GM19099 (cell line): ENCODE data around the gene GMPPA.

Experiments
- POLR2A ChIP-seq: IDR thresholded peaks from 3 replicates; pipeline ENCODE4 v1.6.1; 2011; ENCODE audit warnings: low read depth; ENCODE audit not compliant: insufficient read length; ENCODE audit errors: extremely low read depth

GMPPA gene

GRCh38 chr2:219489315-219489714 lies 9.4 kb upstream of the GMPPA start:
- TF ChIP-seq POLR2A: no peak

DNA sequence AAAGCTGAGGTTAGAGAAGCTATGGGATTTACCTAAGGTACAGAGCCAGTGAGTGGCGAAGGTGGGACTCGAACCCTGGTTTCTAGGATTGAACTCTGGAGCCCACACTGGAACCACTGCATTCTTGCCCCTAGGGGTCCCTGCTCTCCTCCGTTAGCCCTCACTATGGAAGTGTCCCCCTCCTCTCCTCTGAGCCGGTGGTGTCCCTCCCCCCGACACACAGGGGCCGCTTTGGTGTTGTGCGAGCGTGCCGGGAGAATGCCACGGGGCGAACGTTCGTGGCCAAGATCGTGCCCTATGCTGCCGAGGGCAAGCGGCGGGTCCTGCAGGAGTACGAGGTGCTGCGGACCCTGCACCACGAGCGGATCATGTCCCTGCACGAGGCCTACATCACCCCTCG lies 8.5 kb upstream of the GMPPA start:
- TF ChIP-seq POLR2A: no peak

DNA sequence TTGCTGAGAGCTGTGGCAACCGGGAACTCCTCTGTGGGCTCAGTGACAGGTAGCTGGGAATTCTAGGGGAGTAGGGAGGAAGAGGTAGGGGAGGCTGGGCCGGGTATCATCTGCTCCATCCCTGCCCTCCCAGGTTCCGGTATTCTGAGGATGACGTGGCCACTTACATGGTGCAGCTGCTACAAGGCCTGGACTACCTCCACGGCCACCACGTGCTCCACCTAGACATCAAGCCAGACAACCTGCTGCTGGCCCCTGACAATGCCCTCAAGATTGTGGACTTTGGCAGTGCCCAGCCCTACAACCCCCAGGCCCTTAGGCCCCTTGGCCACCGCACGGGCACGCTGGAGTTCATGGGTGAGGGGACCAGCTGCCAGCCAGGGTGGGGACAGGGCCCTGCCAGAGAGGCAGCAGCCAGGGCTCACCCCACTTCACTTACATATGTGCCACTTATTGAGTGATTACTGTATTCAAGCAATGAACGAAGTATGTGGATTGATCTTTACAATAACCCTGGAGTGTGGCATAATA lies 8.0 kb upstream of the GMPPA start:
- no peak for TF ChIP-seq POLR2A

DNA sequence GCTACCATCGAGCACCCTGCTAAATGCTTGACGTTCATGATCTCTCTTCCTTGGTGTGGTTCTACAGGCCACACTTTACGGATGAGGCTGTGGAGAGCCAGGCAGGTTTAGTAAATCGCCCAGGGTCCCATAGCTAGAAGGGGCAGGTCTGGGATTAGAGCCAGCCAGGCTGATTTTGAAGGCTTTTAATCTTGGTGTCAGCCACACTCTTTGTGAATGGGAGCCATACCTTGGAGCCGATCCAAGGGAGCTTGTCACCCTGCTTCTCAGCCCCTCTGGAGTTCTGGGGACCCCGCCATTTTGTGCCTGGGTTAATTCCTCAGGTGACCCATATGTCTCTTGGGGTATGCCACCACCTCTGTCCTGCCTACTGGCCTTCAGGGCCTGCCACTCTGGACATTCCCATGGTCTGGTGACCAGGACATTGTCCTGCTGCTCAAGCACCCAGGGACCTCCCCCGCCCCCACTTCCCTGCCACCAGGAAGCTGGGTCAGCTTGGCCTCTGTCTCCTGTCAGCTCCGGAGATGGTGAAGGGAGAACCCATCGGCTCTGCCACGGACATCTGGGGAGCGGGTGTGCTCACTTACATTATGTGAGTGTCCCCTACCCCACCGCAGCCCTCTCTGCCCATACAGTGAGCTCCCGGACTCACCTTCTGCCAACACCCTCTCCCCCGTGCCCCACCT lies 7.3 kb upstream of the GMPPA start:
- TF ChIP-seq POLR2A: no peak

- TF ChIP-seq POLR2A: no peak
Measured at GRCh38 chr2:219492575-219492974, 6.1 kb upstream of the GMPPA start.

DNA sequence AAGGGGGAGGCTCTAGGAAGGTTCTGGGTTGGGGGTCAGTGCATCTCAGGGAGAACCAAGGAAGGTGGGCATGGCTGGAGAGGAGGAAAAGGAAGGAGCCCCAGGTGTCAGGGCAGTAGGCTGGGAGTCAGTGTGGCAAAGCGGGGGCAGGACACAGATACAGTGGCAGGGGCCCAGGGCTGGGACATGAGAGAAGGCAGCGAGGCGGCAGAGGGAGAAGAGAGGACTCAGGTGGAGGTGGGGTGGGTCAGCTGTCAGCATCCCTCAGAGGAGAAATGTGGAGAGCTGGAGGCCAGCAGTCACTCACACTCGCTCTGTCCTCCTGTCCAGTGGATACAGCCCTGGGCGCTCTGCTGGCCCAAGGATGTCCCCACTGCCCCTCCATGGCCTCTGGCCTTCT lies 5.6 kb upstream of the GMPPA start:
- TF ChIP-seq POLR2A: no peak

DNA sequence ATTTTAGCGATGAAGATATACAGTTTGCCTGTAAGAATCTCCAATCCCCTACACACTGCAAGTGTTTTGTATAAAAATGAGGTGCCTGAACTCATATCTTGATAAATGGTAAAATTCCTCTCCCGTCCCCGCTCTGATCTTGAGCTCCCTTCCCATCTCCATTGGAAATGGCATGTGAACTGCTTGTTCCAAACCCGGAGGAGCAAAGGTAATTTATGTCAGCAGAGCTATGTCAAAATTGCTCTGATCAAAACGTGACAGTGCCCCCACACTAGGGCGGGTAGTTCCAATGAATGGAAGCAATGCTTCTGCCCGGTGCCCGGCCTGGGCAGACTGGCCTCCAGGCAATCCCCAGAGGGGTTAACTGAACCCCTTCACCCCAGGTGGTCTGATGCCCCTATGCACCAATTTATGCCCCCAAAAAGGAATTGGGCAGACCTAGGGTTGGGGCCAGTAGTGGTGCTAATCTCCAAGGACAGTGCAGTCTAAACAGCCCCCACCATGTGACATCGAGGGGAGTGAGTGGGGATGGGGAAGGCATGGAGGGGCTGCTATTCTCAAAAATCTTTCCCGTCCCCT lies 3.6 kb upstream of the GMPPA start:
- TF ChIP-seq POLR2A: no peak

DNA sequence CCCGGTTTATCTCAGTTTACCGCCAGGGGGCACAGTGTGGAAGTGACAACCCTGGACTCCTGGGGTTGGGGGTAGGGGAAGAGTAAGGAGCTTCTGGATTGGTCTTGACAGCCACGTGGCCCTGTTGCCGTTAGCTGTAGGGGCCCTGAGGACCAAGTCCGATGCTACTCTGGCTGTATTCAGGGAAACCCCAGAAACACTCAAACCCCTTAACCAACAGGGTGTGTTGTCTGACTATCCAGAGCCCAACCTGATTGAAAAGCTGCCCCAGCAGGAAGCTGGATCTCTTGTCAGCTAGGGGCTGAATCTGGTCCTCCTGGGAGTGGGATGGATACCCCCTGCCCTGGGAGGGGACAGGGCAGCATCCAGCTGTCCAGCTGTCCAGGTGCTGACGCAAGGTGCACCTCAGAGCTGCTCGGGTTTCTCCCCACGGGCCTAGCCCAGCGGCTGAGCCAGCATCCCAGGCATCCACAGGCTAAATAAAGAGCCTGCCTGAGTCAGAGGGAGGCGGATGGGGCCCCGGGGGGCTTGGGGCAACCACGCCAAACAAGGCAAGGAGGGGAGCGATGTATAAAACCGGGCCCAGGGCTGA lies 3.1 kb upstream of the GMPPA start:
- TF ChIP-seq POLR2A: no peak

DNA sequence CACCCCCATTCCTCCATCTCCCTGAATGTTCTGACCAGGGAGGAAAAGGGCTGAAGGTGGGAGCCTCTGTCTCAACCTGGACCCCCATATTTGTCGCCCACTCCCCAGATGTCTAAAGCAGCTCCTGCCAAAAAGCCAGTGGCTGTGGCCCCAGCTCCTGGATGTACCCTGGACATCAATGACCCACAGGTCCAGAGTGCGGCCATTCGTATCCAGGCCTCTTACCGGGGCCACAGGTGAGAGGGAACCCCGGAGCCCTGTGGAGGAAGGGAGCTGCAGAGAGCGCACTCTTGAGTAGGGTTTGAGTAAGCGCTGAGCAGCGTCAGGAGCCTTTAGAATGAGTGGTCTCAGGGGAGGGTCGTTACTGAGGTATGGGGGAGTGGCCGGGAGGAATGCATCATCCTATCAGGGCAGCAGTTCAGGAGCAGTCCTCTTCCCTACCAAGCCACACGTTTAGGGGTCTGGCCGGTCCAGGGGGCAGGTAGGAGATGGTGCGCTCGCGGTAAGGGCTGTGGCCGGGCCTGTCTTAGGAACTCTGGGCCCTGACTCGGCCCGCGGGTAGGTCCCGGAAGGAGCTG lies 2.4 kb upstream of the GMPPA start:
- no peak for TF ChIP-seq POLR2A

DNA sequence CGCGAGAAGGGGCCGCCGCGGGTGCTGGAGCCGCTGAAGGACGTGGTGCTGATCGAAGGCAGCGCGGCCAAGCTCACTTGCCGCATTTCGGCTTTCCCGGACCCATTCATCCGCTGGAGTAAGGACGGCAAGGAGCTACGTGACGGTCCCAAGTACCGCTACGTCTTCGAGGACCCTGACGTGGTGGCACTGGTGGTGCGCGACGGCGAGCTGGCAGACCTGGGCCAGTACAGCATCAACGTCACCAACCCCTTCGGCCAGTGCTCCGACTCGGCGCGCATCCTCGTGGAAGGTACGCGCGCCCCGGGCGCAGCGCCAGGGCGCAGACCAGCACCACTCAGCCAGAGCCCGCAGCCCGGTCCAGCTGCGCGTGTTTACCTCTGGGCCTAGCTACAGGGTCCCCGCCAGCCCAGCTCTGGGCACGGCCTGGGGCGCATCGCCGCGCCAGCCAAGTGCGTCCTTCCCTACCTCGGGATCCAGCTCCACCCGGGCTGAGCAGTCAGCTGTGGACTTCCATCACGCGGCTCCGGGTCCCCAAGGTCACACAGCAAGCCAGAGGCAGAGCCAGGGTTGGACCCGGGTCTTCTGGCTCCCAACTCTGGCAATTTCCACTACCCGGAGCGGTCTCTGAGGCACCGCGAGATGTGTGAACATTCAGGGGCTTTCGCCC lies 1.7 kb upstream of the GMPPA start:
- no peak for TF ChIP-seq POLR2A

GRCh38 chr2:219497495-219498279 lies 1.0 kb upstream of the GMPPA start:
- TF ChIP-seq POLR2A: no peak

DNA sequence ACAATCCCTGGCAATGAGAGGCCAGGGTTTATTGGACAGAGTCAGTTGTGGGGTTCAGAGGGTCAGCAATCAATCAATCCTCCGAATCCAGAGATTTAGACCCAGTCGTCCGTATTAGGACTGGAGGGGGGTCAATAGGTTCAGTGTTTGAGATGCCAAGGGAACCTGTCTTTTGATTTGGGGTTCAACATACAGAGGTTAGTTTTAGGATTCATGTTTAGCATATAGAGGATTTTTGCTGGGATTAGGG lies 292 bp downstream of the GMPPA start:
- TF ChIP-seq POLR2A: no peak

DNA sequence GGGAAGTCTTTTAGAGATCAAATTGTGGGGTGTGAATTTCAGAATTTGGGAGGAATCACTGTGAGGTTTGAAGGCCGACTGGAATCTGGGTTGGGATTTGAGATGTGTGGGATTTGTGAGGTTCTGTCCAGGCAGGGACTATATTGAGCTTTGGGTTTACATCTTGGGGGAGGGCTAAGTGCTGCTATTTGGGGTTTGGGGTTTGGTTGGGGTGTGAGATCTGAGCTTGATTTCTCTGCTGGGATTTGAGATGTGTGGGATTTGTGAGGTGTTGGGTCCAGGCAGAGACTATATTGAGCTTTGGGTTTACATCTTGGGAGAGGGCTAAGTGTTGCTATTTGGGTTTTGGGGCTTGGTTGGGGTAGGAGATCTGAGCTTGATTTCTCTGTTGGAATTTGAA lies 864 bp downstream of the GMPPA start:
- TF ChIP-seq POLR2A: no peak

- no peak for TF ChIP-seq POLR2A
Measured at GRCh38 chr2:219500135-219500534, 1.4 kb downstream of the GMPPA start.

- no peak for TF ChIP-seq POLR2A
Measured at GRCh38 chr2:219501849-219502248, 3.2 kb downstream of the GMPPA start.
